Astrocyte (in vitro differentiated cells and primary cell): ENCODE data around the gene STMN3.
"Not testable (repeated sequence)": the region's sequence is repeated elsewhere in the genome, so short reads cannot be mapped to it uniquely, and the experiment has no call there.

Source experiments
- EZH2 ChIP-seq: IDR thresholded peaks from 2 replicates; pipeline ENCODE4 v1.6.1; 2012; ENCODE audit warnings: mild to moderate bottlenecking, low read length, inconsistent platforms; ENCODE audit not compliant: insufficient read depth
- TF ChIP-seq, protein P1 (sequence below): IDR thresholded peaks from 2 replicates; pipeline ENCODE4 v1.5.1; 2011; ENCODE audit warnings: low read depth, mild to moderate bottlenecking, inconsistent platforms, low read length, moderate library complexity; ENCODE audit not compliant: insufficient read depth

DNA sequence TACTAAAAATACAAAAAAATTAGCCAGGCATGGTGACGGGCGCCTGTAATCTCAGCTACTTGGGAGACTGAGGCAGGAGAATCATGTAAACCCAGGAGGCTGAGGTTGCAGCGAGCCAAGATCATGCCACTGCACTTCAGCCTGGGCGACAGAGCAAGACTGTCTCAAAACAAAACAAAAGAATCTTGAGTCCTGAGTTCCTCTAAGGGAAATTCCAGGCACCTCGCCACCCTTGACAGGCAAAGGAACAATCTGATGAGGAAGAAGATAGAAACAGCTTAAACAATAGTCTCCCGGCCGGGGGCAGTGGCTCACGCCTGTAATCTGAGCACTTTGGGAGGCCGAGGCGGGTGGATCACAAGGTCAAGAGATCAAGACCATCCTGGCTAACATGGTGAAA lies 21.8 kb downstream of the STMN3 start:
- TF ChIP-seq, protein P1, sequence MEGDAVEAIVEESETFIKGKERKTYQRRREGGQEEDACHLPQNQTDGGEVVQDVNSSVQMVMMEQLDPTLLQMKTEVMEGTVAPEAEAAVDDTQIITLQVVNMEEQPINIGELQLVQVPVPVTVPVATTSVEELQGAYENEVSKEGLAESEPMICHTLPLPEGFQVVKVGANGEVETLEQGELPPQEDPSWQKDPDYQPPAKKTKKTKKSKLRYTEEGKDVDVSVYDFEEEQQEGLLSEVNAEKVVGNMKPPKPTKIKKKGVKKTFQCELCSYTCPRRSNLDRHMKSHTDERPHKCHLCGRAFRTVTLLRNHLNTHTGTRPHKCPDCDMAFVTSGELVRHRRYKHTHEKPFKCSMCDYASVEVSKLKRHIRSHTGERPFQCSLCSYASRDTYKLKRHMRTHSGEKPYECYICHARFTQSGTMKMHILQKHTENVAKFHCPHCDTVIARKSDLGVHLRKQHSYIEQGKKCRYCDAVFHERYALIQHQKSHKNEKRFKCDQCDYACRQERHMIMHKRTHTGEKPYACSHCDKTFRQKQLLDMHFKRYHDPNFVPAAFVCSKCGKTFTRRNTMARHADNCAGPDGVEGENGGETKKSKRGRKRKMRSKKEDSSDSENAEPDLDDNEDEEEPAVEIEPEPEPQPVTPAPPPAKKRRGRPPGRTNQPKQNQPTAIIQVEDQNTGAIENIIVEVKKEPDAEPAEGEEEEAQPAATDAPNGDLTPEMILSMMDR, result not testable (repeated sequence)
- not testable (repeated sequence) for TF ChIP-seq EZH2
